Tibial nerve (tissue), 4 donors: ENCODE data around the gene TPSG1.

Experiments
- CTCF ChIP-seq, 5 experiments: fragments of 200-600 bp in 3 of 5; fragments of 450-650 bp in 2 of 5; sonication (generic) in 3 of 5; IDR thresholded peaks; one replicate each; pipeline ENCODE4 v1.5.1; 2016 to 2019; ENCODE audit warnings: antibody characterized with exemption in 5 of 5, mild to moderate bottlenecking in 3 of 5, moderate library complexity in 2 of 5
- EP300 ChIP-seq, 2 donors: sonication (generic); formaldehyde crosslinking; IDR thresholded peaks; one replicate each; pipeline ENCODE4 v1.6.1; 2017; ENCODE audit warnings: antibody characterized with exemption in 2 of 2, mild to moderate bottlenecking in 1 of 2

DNA sequence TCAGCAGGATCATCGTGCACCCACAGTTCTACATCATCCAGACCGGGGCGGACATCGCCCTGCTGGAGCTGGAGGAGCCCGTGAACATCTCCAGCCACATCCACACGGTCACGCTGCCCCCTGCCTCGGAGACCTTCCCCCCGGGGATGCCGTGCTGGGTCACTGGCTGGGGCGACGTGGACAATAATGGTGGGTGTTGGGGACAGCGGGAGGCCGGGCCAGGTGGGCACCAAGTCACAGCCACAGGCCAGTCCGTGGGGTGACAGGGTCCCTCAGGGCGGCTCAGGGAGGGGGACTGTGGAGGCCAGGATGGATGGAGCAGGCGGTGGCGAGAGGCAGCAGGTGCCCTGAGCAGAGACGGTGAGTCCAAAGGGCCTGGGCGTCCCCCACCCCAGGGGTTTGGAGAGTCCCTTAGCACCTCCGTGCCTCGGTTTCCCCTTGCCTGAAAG is 31.8 kb upstream of the TPSG1 start:
- no peak for TF ChIP-seq CTCF (IDR thresholded peaks at IDR 0.05)
- no peak for TF ChIP-seq EP300 (IDR thresholded peaks at IDR 0.05)
